Posterior vena cava (tissue), 2 donors: ENCODE measurements around the gene ASPDH. TPM values are rescaled to one million over a fixed set of nuclear protein-coding genes. Genes with fewer than 3 reads are reported as not detected.
"Not testable (repeated sequence)": the region's sequence is repeated elsewhere in the genome, so short reads cannot be mapped to it uniquely, and the experiment has no call there.

Experiments
- DNase-seq: peaks from one replicate; pipeline ENCODE4 v3.0.0-alpha.2; 2020; ENCODE audit warnings: low spot score
- intact Hi-C, 2 donors: fragments of 100-400 bp; cut with DNase I; formaldehyde crosslinking; loops; one replicate each; pipeline versions ENCODE4 v1.14.1 to v1.14.2; 2022 to 2023
- total RNA-seq, 2 donors: library from RNA; stranded (reverse); fragmentation: NEBNext Ultra II Directional; extraction: Animal tissue kit (Norgen Biotek cat#: 25700); gene quantifications; one replicate each; pipeline ENCODE4 v1.2.1, GENCODE V29; 2021
- donor health status: DM: yes; HTN: yes; CAD: no.
- donor health status: DM: yes; HTN: yes; CAD: no.

ASPDH gene
- total RNA-seq, 2 donors from 2014 or later = not detected

GRCh38 chr19:50549059-50549926, 35.6 kb upstream of the ASPDH start:
- intact Hi-C loops = no loop called here
- no peak for DNase-seq

- intact Hi-C loops = no loop called here
- no peak for DNase-seq
Observed at GRCh38 chr19:50548191-50549058, 34.7 kb upstream of the ASPDH start.

- intact Hi-C loops = no loop called here
Observed at GRCh38 chr19:50547385-50548190, 33.9 kb upstream of the ASPDH start.

GRCh38 chr19:50546527-50547221, 33.0 kb upstream of the ASPDH start:
- intact Hi-C loops = no loop called here
- DNase-seq = no peak

More at GRCh38 chr19:50547385-50548190, 33.9 kb upstream of the ASPDH start:
- DNase-seq = no peak

- DNase-seq = no peak
- intact Hi-C loops = no loop called here
Observed at GRCh38 chr19:50542943-50543342, 29.2 kb upstream of the ASPDH start.

GRCh38 chr19:50537769-50538230, 24.1 kb upstream of the ASPDH start:
- DNase-seq = peak; percentile 90
- intact Hi-C loops = loop anchor here in 1 of 2 donors (5.0 kb wide), 1 partner anchor 245 kb away; no protein-coding TSS in a partner anchor

- intact Hi-C loops = loop anchor here in 1 of 2 donors (5.0 kb wide), 1 partner anchor 245 kb away; no protein-coding TSS in a partner anchor
Observed at GRCh38 chr19:50537306-50537685, 23.6 kb upstream of the ASPDH start.

GRCh38 chr19:50536662-50537305, 23.1 kb upstream of the ASPDH start:
- DNase-seq = no peak
- intact Hi-C loops = loop anchor here (1.0 to 5.0 kb wide), 2 partner anchors 29 to 246 kb away; no protein-coding TSS in a partner anchor

More at GRCh38 chr19:50537306-50537685, 23.6 kb upstream of the ASPDH start:
- no peak for DNase-seq

GRCh38 chr19:50535672-50536187, 22.0 kb upstream of the ASPDH start:
- DNase-seq = no peak
- intact Hi-C loops = loop anchor here (1.0 to 5.0 kb wide), 2 partner anchors 30 to 247 kb away; no protein-coding TSS in a partner anchor

- no peak for DNase-seq
- intact Hi-C loops = no loop called here
Observed at GRCh38 chr19:50534478-50534877, 20.8 kb upstream of the ASPDH start.

GRCh38 chr19:50532952-50533351, 19.2 kb upstream of the ASPDH start:
- intact Hi-C loops = no loop called here
- DNase-seq = no peak

- DNase-seq = no peak
- intact Hi-C loops = no loop called here
Observed at GRCh38 chr19:50531171-50531612, 17.5 kb upstream of the ASPDH start.

- intact Hi-C loops, DNase-seq: not testable (repeated sequence)
Observed at GRCh38 chr19:50528052-50528451, 14.3 kb upstream of the ASPDH start.

GRCh38 chr19:50522881-50523280, 9.2 kb upstream of the ASPDH start:
- intact Hi-C loops = no loop called here
- no peak for DNase-seq

GRCh38 chr19:50520822-50521465, 7.2 kb upstream of the ASPDH start:
- intact Hi-C loops = no loop called here
- DNase-seq = no peak

- DNase-seq = no peak
- intact Hi-C loops = no loop called here
Observed at GRCh38 chr19:50519006-50519575, 5.4 kb upstream of the ASPDH start.
